ENCODE results near the gene ZNFX1.
"Not testable (repeated sequence)": the region's sequence is repeated elsewhere in the genome, so short reads cannot be mapped to it uniquely, and the experiment has no call there.

Gene ZNFX1

DNA sequence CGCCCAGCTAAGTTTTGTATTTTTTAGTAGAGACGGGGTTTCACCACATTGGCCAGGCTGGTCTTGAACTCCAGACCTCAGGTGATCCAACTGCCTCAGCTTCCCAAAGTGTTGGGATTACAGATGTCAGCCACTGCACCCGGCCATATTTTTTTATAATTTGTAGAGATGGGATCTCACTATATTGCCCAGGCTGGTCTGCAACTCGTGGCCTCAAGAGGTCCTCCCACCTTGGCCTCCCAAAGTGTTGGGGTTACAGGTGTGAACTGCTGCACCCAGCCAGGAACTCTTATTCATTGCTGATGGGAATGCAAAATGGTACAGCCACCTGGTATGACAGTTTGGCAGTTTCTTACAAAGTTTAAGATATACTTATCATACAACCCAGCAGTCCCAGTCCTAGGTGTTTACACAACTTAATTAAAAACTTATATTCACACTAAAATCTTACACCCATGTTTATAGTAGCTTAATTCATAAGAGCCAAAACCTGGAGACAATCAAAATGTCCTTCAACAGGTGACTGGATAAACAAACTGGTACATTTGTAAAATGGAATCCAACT, 78.0 kb downstream of the ZNFX1 start:
- DNase-seq = no peak

DNA sequence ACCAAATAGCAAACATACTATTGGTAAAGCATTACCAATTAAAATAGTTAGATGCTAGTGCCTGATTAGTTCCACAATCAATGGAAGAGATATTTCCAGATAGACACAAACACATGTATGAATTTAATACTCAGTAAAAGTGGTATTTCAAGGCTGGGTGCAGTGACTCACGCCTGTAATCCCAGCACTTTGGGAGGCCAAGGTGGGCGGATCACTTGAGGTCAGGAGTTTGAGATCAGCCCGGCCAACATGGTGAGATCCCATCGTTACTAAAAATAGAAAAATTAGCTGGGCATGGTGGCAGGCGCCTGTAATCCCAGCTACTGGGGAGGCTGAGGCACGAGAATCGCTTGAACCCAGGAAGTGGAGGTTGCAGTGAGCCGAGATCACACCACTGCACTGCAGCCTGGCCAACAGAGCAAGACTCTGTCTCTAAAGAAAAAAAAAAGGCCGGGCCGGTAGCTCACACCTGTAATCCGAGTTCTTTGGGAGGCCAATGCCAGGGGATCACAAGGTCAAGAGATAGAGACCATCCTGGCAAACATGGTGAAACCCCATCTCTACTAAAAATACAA, 84.8 kb downstream of the ZNFX1 start:
- DNase-seq = not testable (repeated sequence)
